K562 (cell line): ENCODE data around the gene PARD6B. TPM values are rescaled to one million over a fixed set of nuclear protein-coding genes. Genes with fewer than 3 reads are reported as not detected.

ENCODE experiments used
- ATAC-seq: fragments of 200-7000 bp; cut with Tn5 transposase; 3 replicates; pipeline ENCODE4 v1.9.1; 2020; ENCODE audit warnings: moderate library complexity
- BruUV-seq: library from RNA; stranded (reverse); fragments of 400-500 nt; replicated peaks from 2 replicates; lab custom pipeline; 2021; lab: Mats Ljungman, UMichigan
- CTCF ChIA-PET: fragments of 300-600 bp; formaldehyde crosslinking; extraction: SDS; loops from one replicate; lab custom pipeline; 2021; ENCODE audit warnings: low intra/inter-chr PET ratio; lab: Yijun Ruan, JAX
- POLR2A ChIA-PET: fragments of 300-600, 350-650 bp; sonication (Branson Sonifier 250); formaldehyde crosslinking; extraction: SDS; loops from one replicate; lab custom pipeline; 2021; ENCODE audit warnings: antibody characterized with exemption, inconsistent platforms; lab: Yijun Ruan, JAX
- DNase-seq, 4 experiments: peaks; one replicate each; pipeline versions ENCODE4 v3.0.0 to v3.0.0-alpha.2; 2011 to 2018; ENCODE audit warnings: low spot score in 3 of 4, mixed read lengths in 3 of 4; ENCODE audit errors: extremely low read depth in 1 of 4
- FAIRE-seq: peaks from 2 replicates; lab custom pipeline; 2011; peaks lifted over from hg19 to GRCh38; lab: Jason Lieb, UNC
- H2AFZ ChIP-seq: 2 replicates; pipeline ENCODE4 v1.6.0; 2011; ENCODE audit warnings: low read depth, low read length, control low read depth, inconsistent platforms
- H3K27ac ChIP-seq: fragments of 200-600 bp; 3 replicates; pipeline ENCODE4 v1.8.0; 2011; ENCODE audit warnings: low read depth, mild to moderate bottlenecking, control low read depth, inconsistent platforms, low read length, moderate library complexity, mixed read lengths; ENCODE audit errors: extremely low read depth
- H3K27me3 ChIP-seq, 2 experiments: fragments of 300-600 bp in 1 of 2; 2 replicates in 1 of 2; 3 replicates in 1 of 2; pipeline versions ENCODE4 v1.6.0 to v1.8.0; 2011; ENCODE audit warnings: inconsistent platforms in 2 of 2, low read length in 2 of 2, mild to moderate bottlenecking in 1 of 2, mixed read lengths in 1 of 2, moderate library complexity in 1 of 2; ENCODE audit not compliant: control insufficient read depth in 2 of 2, insufficient read depth in 2 of 2
- H3K36me3 ChIP-seq: fragments of 300-600 bp; 3 replicates; pipeline ENCODE4 v1.8.0; 2011; ENCODE audit warnings: mild to moderate bottlenecking, low read length, inconsistent platforms; ENCODE audit not compliant: control insufficient read depth, insufficient read depth
- H3K4me1 ChIP-seq, 2 experiments: fragments of 200-600 bp in 1 of 2; replicated peaks in 1 of 2; 2 replicates in 1 of 2; 3 replicates in 1 of 2; pipeline versions ENCODE4 v1.5.1 to v1.8.0; 2011; ENCODE audit warnings: inconsistent platforms in 2 of 2, low read length in 2 of 2, mild to moderate bottlenecking in 1 of 2, mixed read lengths in 1 of 2, moderate library complexity in 1 of 2; ENCODE audit not compliant: control insufficient read depth in 2 of 2, insufficient read depth in 2 of 2
- H3K4me2 ChIP-seq: 2 replicates; pipeline ENCODE4 v1.6.1; 2011; ENCODE audit warnings: low read length, control low read depth, inconsistent platforms, mixed read lengths; ENCODE audit not compliant: insufficient read depth
- H3K4me3 ChIP-seq: fragments of 200-600 bp; sonication (generic), shearing (Covaris generic); 2 replicates; pipeline ENCODE4 v1.5.1; 2016; ENCODE audit warnings: control low read depth, inconsistent platforms
- H3K79me2 ChIP-seq: fragments of 200-600 bp; 3 replicates; pipeline ENCODE4 v1.8.0; 2011; ENCODE audit warnings: low read length, inconsistent platforms; ENCODE audit not compliant: control insufficient read depth, insufficient read depth
- H3K9ac ChIP-seq, 2 experiments: 2 replicates each; pipeline versions ENCODE4 v1.6.0 to v1.6.1; 2011; ENCODE audit warnings: low read depth in 2 of 2, low read length in 2 of 2, control low read depth in 1 of 2, inconsistent platforms in 1 of 2, mild to moderate bottlenecking in 1 of 2, mixed read lengths in 1 of 2; ENCODE audit not compliant: insufficient read depth in 1 of 2
- H3K9me1 ChIP-seq: one replicate; pipeline ENCODE4 v1.6.0; 2011; ENCODE audit warnings: inconsistent platforms, mild to moderate bottlenecking, low read length, moderate library complexity; ENCODE audit not compliant: control insufficient read depth, insufficient read depth
- H3K9me3 ChIP-seq: replicated peaks from 2 replicates; pipeline ENCODE4 v1.5.1; 2011; ENCODE audit warnings: low read depth, low read length, inconsistent platforms; ENCODE audit not compliant: control insufficient read depth, insufficient read depth
- H4K20me1 ChIP-seq: replicated peaks from 2 replicates; pipeline ENCODE4 v1.6.1; 2011; ENCODE audit warnings: low read length, inconsistent platforms, mixed read lengths; ENCODE audit not compliant: control insufficient read depth, insufficient read depth
- ADNP ChIP-seq: fragments of 200-800 bp; sonication (Bioruptor generic); IDR thresholded peaks from 2 replicates; pipeline ENCODE4 v1.6.1; 2016; ENCODE audit warnings: missing genetic modification characterization, missing compliant biosample characterization
- BCLAF1 ChIP-seq, 2 experiments: fragments of 450-650 bp in 1 of 2; IDR thresholded peaks; 2 replicates each; pipeline ENCODE4 v1.6.1; 2011 to 2017; ENCODE audit warnings: low read depth in 2 of 2, antibody characterized with exemption in 1 of 2, borderline replicate concordance in 1 of 2, low read length in 1 of 2, mild to moderate bottlenecking in 1 of 2, mixed read lengths in 1 of 2; ENCODE audit not compliant: control insufficient read depth in 1 of 2
- BCOR ChIP-seq: fragments of 450-650 bp; IDR thresholded peaks from 2 replicates; pipeline ENCODE4 v1.6.1; 2016
- E2F6 ChIP-seq, 2 experiments: IDR thresholded peaks; 2 replicates each; pipeline ENCODE4 v1.6.1; 2011; ENCODE audit warnings: borderline replicate concordance in 1 of 2, control low read depth in 1 of 2, low read depth in 1 of 2, low read length in 1 of 2, mild to moderate bottlenecking in 1 of 2, mixed read lengths in 1 of 2, moderate library complexity in 1 of 2; ENCODE audit not compliant: insufficient read depth in 1 of 2, insufficient read length in 1 of 2, poor library complexity in 1 of 2, severe bottlenecking in 1 of 2; ENCODE audit errors: extremely low read depth in 1 of 2
- FOXK2 ChIP-seq, 2 experiments: fragments of 450-650 bp; IDR thresholded peaks in 1 of 2; conservative IDR thresholded peaks in 1 of 2; 2 replicates each; pipeline ENCODE4 v1.6.1; 2016; ENCODE audit warnings: low read depth in 2 of 2, mild to moderate bottlenecking in 1 of 2
- ZBTB11 ChIP-seq, 3 experiments: fragments of 200-800 bp in 1 of 3; fragments of 250-450 bp in 1 of 3; fragments of 450-650 bp in 1 of 3; sonication (Bioruptor Pico) in 1 of 3; sonication (Bioruptor generic) in 1 of 3; formaldehyde crosslinking in 1 of 3; IDR thresholded peaks; 2 replicates each; pipeline versions ENCODE4 v1.6.1 to v1.8.0; 2016 to 2022; ENCODE audit warnings: mild to moderate bottlenecking in 2 of 3, missing genetic modification characterization in 2 of 3, missing compliant biosample characterization in 1 of 3, moderate library complexity in 1 of 3
- ZNF766 ChIP-seq: fragments of 200-800 bp; sonication (Bioruptor generic); conservative IDR thresholded peaks from 2 replicates; pipeline ENCODE4 v1.6.1; 2016; ENCODE audit warnings: missing genetic modification characterization, missing compliant biosample characterization
- WGBS: fragments of 100-300 bp; shearing (Covaris generic); methylation state at CpG from one replicate; pipeline ENCODE4 v1.1.6; 2016; ENCODE audit warnings: low coverage, mixed read lengths; ENCODE audit not compliant: insufficient coverage; ENCODE audit errors: missing lambda C conversion rate; 5-methylcytosine and 5-hydroxymethylcytosine counted together
- in situ Hi-C: fragments of 300-500 bp; cut with MboI; formaldehyde crosslinking; loops from 4 replicates; pipeline ENCODE4 v1.15.0; 2018; ENCODE audit warnings: inconsistent platforms, mixed read lengths
- intact Hi-C: fragments of 100-400 bp; cut with micrococcal nuclease; formaldehyde crosslinking; loops from 2 replicates; pipeline ENCODE4 v1.14.2; 2022
- polyA plus RNA-seq, 8 experiments: library from polyadenylated mRNA; depleted of rRNA in 4 of 8; stranded (reverse) in 5 of 8; unstranded in 3 of 8; fragments of >200 nt; fragmentation: Nextera tagmentation in 2 of 8; fragmentation: Illumina TruSeq in 1 of 8; extraction: Ambion mirVana in 2 of 8; extraction: Trizol in 1 of 8; gene quantifications; 2 replicates each; pipeline versions ENCODE4 v1.2.1 to v1.2.3, GENCODE V29; 2011 to 2014; ENCODE audit warnings: inconsistent platforms in 1 of 8, missing spikeins in 1 of 8
- total RNA-seq, 7 experiments: library from RNA; depleted of rRNA in 6 of 7; stranded (reverse); fragments of >200 nt in 6 of 7; fragmentation: Illumina TruSeq in 2 of 7; extraction: Trizol in 2 of 7; gene quantifications; 2 replicates each; pipeline versions ENCODE4 v1.2.1 to v1.2.3, GENCODE V29; 2011 to 2021; ENCODE audit warnings: low replicate concordance in 1 of 7

Gene PARD6B
- total and polyA plus RNA-seq, 9 of the 15 experiments (the other 6 are each of a cell fraction or from before 2014, with no cell fraction given) = 1.7 to 12.3 (median 5.5) TPM

GRCh38 chr20:50712771-50713656 is 18.4 kb upstream of the PARD6B start:
- peak in 1 of 2 experiments; percentile 72; a peak in 2 of 4 replicates for TF ChIP-seq BCLAF1 (IDR thresholded peaks at IDR 0.05; ENCODE audit: borderline replicate concordance in 1 of 2, control insufficient read depth in 1 of 2, low read depth in 2 of 2, low read length in 1 of 2)
- peak; percentile 53; the same call in 1 of the 2 replicates for TF ChIP-seq ADNP (tag)
- no peak for TF ChIP-seq E2F6 (IDR thresholded peaks at IDR 0.05; ENCODE audit: borderline replicate concordance in 1 of 2, extremely low read depth in 1 of 2, insufficient read depth in 1 of 2, insufficient read length in 1 of 2, low read depth in 1 of 2, low read length in 1 of 2, poor library complexity in 1 of 2, severe bottlenecking in 1 of 2)
- 0 out of 4 replicates have a peak, but pooled peaks of 1 of the 2 experiments have one; percentile 6 for TF ChIP-seq FOXK2 (conservative IDR thresholded peaks at IDR 0.05 in 1 of 2, IDR thresholded peaks at IDR 0.05 in 1 of 2; ENCODE audit: low read depth in 2 of 2)
- peak in 1 of 3 experiments; percentile 14; a peak in 2 of 6 replicates for TF ChIP-seq ZBTB11 (CRISPR knock-in tag; IDR thresholded peaks at IDR 0.05)
- no peak for TF ChIP-seq ZNF766 (CRISPR knock-in tag)
- TF ChIP-seq BCOR = peak; percentile 58; the same call in 1 of the 2 replicates
- H3K4me1 ChIP-seq = peaks cover 15 to 22% of the 10 kb centered on the region in 2 experiments
- H3K9me3 ChIP-seq = no peaks in the 10 kb centered on the region
- POLR2A ChIA-PET = interaction anchor here (0.8 to 1.2 kb wide), 5 partner anchors 9 to 23 kb away, joined by 3 to 4 read pairs (median 3); no protein-coding TSS in a partner anchor
- peak overlapping the region in 1 of 2 experiments; percentile 33; a peak in 1 of 4 replicates for H3K9ac ChIP-seq
- no peaks in the 10 kb centered on the region for H4K20me1 ChIP-seq
- no peak overlapping the region for H3K4me3 ChIP-seq
- H3K27me3 ChIP-seq = no peaks in the 10 kb centered on the region
- H3K79me2 ChIP-seq = no peaks in the 10 kb centered on the region
- H3K4me2 ChIP-seq = no peak overlapping the region
- no peak for FAIRE-seq
- intact Hi-C loops (loop anchor here (1.0 to 5.0 kb wide), 2 partner anchors 51 to 87 kb away; no protein-coding TSS in a partner anchor), in situ Hi-C loops (no loop called here)
- BruUV-seq = no TSS peak
- no peaks in the 10 kb centered on the region for H3K9me1 ChIP-seq
- 71% methylated on average over 7 of the region's 7 CpGs for WGBS
- no peaks in the 10 kb centered on the region for H3K36me3 ChIP-seq
- no peak for ATAC-seq
- CTCF ChIA-PET = interaction anchor here (1.0 to 1.4 kb wide), 2 partner anchors 48 to 50 kb away, joined by 3 read pairs; no protein-coding TSS in a partner anchor
- H3K27ac ChIP-seq = no peak overlapping the region
- no peak for DNase-seq
- H2AFZ ChIP-seq = no peak overlapping the region
